ENCODE measurements around the gene ATP6V0B. TPM values are rescaled to one million over a fixed set of nuclear protein-coding genes. Genes with fewer than 3 reads are reported as not detected.

The ATP6V0B gene
- total RNA-seq, 2 experiments from 2014 or later = 116 to 117 TPM

DNA sequence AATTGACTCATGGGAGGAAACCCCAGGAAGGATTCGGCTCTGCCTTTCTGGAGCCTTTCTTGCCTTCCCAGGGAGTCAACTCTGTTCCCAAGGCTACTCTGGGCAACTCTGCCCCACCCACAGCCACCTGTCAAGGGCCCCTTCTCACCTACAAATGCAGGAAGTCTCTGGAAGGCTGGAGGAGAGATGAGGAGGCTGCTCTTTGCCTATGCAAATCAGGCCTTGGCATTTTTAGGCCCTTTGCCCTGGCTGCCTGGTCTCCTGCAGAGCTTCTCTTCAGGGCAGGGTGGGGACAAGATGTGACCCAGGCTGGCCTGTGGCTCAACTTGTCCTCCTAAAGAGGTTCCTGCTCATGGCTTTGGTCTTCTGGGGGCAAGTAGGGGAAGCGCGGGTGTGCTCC is 51.1 kb downstream of the ATP6V0B start:
- H3K27ac Mint-ChIP-seq = no peak overlapping the region
- POLR2A ChIA-PET = no interaction called here

GRCh38 chr1:44027320-44027719 is 52.6 kb downstream of the ATP6V0B start:
- H3K4me3 Mint-ChIP-seq = no peak overlapping the region
- CTCF ChIA-PET = interaction anchor here (1.0 to 1.5 kb wide), 2 partner anchors 13 to 22 kb away, joined by 4 to 7 read pairs; no protein-coding TSS in a partner anchor

More for the DNA sequence above, 51.1 kb downstream of the ATP6V0B start:
- ATAC-seq (no peak), DNase-seq (no peak)
- H3K4me3 Mint-ChIP-seq = no peak overlapping the region
- peaks cover 14% of the 10 kb centered on the region for H3K4me1 Mint-ChIP-seq (ENCODE audit: low read depth)
- H3K27me3 Mint-ChIP-seq (ENCODE audit: low read depth) = no peaks in the 10 kb centered on the region
- H3K9me3 Mint-ChIP-seq (ENCODE audit: insufficient read depth) = no peaks in the 10 kb centered on the region
- CTCF ChIA-PET = interaction anchor here (1.1 to 1.8 kb wide), 2 partner anchors 11 to 91 kb away, joined by 3 to 5 read pairs; no protein-coding TSS in a partner anchor
- no peaks in the 10 kb centered on the region for H3K36me3 Mint-ChIP-seq (ENCODE audit: low read depth)

More at GRCh38 chr1:44027320-44027719, 52.6 kb downstream of the ATP6V0B start:
- Mint-ChIP-seq H3K9me3 (ENCODE audit: insufficient read depth) (no peaks in the 10 kb centered on the region), H3K27me3 (ENCODE audit: low read depth) (no peaks in the 10 kb centered on the region), H3K4me1 (ENCODE audit: low read depth) (peaks cover 21% of the 10 kb centered on the region), H3K27ac (peak overlapping the region; percentile 24), H3K36me3 (ENCODE audit: low read depth) (no peaks in the 10 kb centered on the region)
- ATAC-seq (no peak), DNase-seq (no peak)
- POLR2A ChIA-PET = no interaction called here

Other genes starting within 250 kb of the ATP6V0B start
- under 1 TPM; 0.23 to 0.68 TPM for gene ARTN, start 41.2 kb upstream of the ATP6V0B start, total RNA-seq
- gene IPO13, start 28.0 kb upstream of the ATP6V0B start, total RNA-seq = 10 to 100 TPM; 23.7 to 24.5 TPM
- 10 to 100 TPM; 32.4 to 32.9 TPM for gene DPH2, start 5.0 kb upstream of the ATP6V0B start, total RNA-seq
- 10 to 100 TPM; 20.1 to 20.2 TPM for gene B4GALT2, start 4.2 kb downstream of the ATP6V0B start, total RNA-seq
- gene CCDC24, start 16.6 kb downstream of the ATP6V0B start, total RNA-seq = 1 to 10 TPM; 1.1 to 1.3 TPM
- gene SLC6A9, start 56.5 kb downstream of the ATP6V0B start, total RNA-seq = 1 to 10 TPM; 1.9 to 2.3 TPM
- not detected for gene KLF17, start 143.9 kb downstream of the ATP6V0B start, total RNA-seq
- gene KLF18, start 166.7 kb downstream of the ATP6V0B start, total RNA-seq = not detected
- gene DMAP1, start 238.5 kb downstream of the ATP6V0B start, total RNA-seq = 10 to 100 TPM; 33.3 to 34.9 TPM